ENCODE results near the gene OTUB2.

- TF ChIP-seq CTCF (conservative IDR thresholded peaks at IDR 0.05; ENCODE audit: low read depth, low read length) (no peak), EZH2phosphoT487 (IDR thresholded peaks at IDR 0.05; ENCODE audit: borderline replicate concordance, low read length) (no peak)
These were observed 5.9 kb upstream of the OTUB2 start for GRCh38 chr14:94020267-94020666.

Measured in PC-3 (cell line).